ENCODE results near the gene NFIA. TPM values are rescaled to one million over a fixed set of nuclear protein-coding genes. Genes with fewer than 3 reads are reported as not detected.
A peak's percentile ranks its signal among the peaks of the same experiment; 100 is the strongest.

The NFIA gene
- total and polyA plus RNA-seq, 2 of the 13 experiments (the other 11 are each of a cell fraction or from before 2014, with no cell fraction given): 14.7 to 28.5 TPM

GRCh38 chr1:61280452-61280851 lies 198.1 kb downstream of the NFIA start:
- Histone ChIP-seq H3K9ac (ENCODE audit: insufficient read depth, low read depth, low read length) (no peak overlapping the region), H3K4me1 (ENCODE audit: insufficient read depth, low read length) (peaks cover 14% of the 10 kb centered on the region), H3K4me2 (ENCODE audit: low read depth, low read length) (no peak overlapping the region), H3K9me3 (ENCODE audit: low read length) (no peaks in the 10 kb centered on the region), H3K4me3 (replicated peaks in 1 of 3; ENCODE audit: insufficient read depth in 1 of 3, low read depth in 2 of 3, low read length in 3 of 3) (no peak overlapping the region), H3K27ac (ENCODE audit: extremely low read length, insufficient read depth, low read length) (no peak overlapping the region), H3K27me3 (ENCODE audit: control insufficient read depth in 1 of 2, insufficient read depth in 2 of 2, low read length in 2 of 2) (no peaks in the 10 kb centered on the region; a peak in 1 of 5 replicates), H3K79me2 (ENCODE audit: insufficient read depth, low read length) (peaks cover 16% of the 10 kb centered on the region), H4K20me1 (ENCODE audit: insufficient read depth, low read length) (no peaks in the 10 kb centered on the region), H3K36me3 (replicated peaks in 1 of 2; ENCODE audit: control insufficient read depth in 1 of 2, insufficient read depth in 2 of 2, low read length in 2 of 2) (peaks cover 3 to 25% of the 10 kb centered on the region in 2 experiments; a peak in 4 of 5 replicates), H2AFZ (ENCODE audit: low read length) (no peak overlapping the region)
- ChIA-PET CTCF (ENCODE audit: low intra/inter-chr PET ratio, low total read pairs) (no interaction called here), POLR2A (no interaction called here)
- ATAC-seq (no peak), DNase-seq (ENCODE audit: low spot score) (no peak), FAIRE-seq (no peak)
- WGBS (ENCODE audit: low lambda C conversion rate): 98% methylated on average over 5 of the region's 5 CpGs
- BruUV-seq (replicated peaks): no TSS peak
- intact Hi-C loops (cut with micrococcal nuclease; ENCODE audit: unreplicated experiment): no loop called here
- no peak for TF ChIP-seq PTBP1 (IDR thresholded peaks at IDR 0.05; ENCODE audit: low read depth, low read length, poor library complexity, severe bottlenecking)
- TF ChIP-seq PRPF4 (IDR thresholded peaks at IDR 0.05; ENCODE audit: low read depth, low read length, poor library complexity, severe bottlenecking): no peak
- no peak for TF ChIP-seq PBX2 (CRISPR knock-in tag; IDR thresholded peaks at IDR 0.05)
- in situ Hi-C loops (cut with HindIII; ENCODE audit: extremely low pct_ligation_motif_present, low pct_unique_long_range_greater_than_20kb): no loop called here

- H3K9me3 ChIP-seq (ENCODE audit: low read length): no peaks in the 10 kb centered on the region
- peaks cover 13% of the 10 kb centered on the region for H3K79me2 ChIP-seq (ENCODE audit: insufficient read depth, low read length)
- H3K4me1 ChIP-seq (ENCODE audit: insufficient read depth, low read length): peaks cover 27% of the 10 kb centered on the region
- ATAC-seq: peak; percentile 73
- intact Hi-C loops (cut with micrococcal nuclease; ENCODE audit: unreplicated experiment) (no loop called here), in situ Hi-C loops (cut with HindIII; ENCODE audit: extremely low pct_ligation_motif_present, low pct_unique_long_range_greater_than_20kb) (no loop called here)
- H3K4me2 ChIP-seq (ENCODE audit: low read depth, low read length): no peak overlapping the region
- 62% methylated on average over 3 of the region's 3 CpGs for WGBS (ENCODE audit: low lambda C conversion rate)
- no TSS peak for BruUV-seq (replicated peaks)
- no peak overlapping the region for H3K4me3 ChIP-seq (replicated peaks in 1 of 3; ENCODE audit: insufficient read depth in 1 of 3, low read depth in 2 of 3, low read length in 3 of 3)
- CTCF ChIA-PET (ENCODE audit: low intra/inter-chr PET ratio, low total read pairs): no interaction called here
- no peaks in the 10 kb centered on the region; a peak in 1 of 5 replicates for H3K27me3 ChIP-seq (ENCODE audit: control insufficient read depth in 1 of 2, insufficient read depth in 2 of 2, low read length in 2 of 2)
- no peak for FAIRE-seq
- TF ChIP-seq RORA (CRISPR knock-in tag; IDR thresholded peaks at IDR 0.05) (no peak), CREB1 (IDR thresholded peaks at IDR 0.05) (no peak), CREB1 (CRISPR knock-in tag; IDR thresholded peaks at IDR 0.05) (0 out of 2 replicates have a peak, but pooled peaks have one; percentile 5), PAXIP1 (CRISPR knock-in tag; conservative IDR thresholded peaks at IDR 0.05) (0 out of 2 replicates have a peak, but pooled peaks have one; percentile 31)
- peak; percentile 13 for DNase-seq (ENCODE audit: low spot score)
- POLR2A ChIA-PET: interaction anchor here (1.1 kb wide), 1 partner anchor 98 kb away, joined by 4 read pairs; no protein-coding TSS in a partner anchor
- no peak overlapping the region for H2AFZ ChIP-seq (ENCODE audit: low read length)
- peak overlapping the region; percentile 4 for H3K27ac ChIP-seq (ENCODE audit: extremely low read length, insufficient read depth, low read length)
- peaks cover 3 to 22% of the 10 kb centered on the region in 2 experiments; a peak in 4 of 5 replicates for H3K36me3 ChIP-seq (replicated peaks in 1 of 2; ENCODE audit: control insufficient read depth in 1 of 2, insufficient read depth in 2 of 2, low read length in 2 of 2)
- no peaks in the 10 kb centered on the region for H4K20me1 ChIP-seq (ENCODE audit: insufficient read depth, low read length)
- H3K9ac ChIP-seq (ENCODE audit: insufficient read depth, low read depth, low read length): no peak overlapping the region
These were observed 200.0 kb downstream of the NFIA start for GRCh38 chr1:61282387-61282786.
